HG03103 (cell line): ENCODE data around the gene SFXN3.
A peak's percentile ranks its signal among the peaks of the same experiment; 100 is the strongest.

Experiments
- ATAC-seq: cut with Tn5 transposase; IDR thresholded peaks from one replicate; pipeline ENCODE4 v1.9.1; 2021; ENCODE audit warnings: low read depth; ENCODE audit not compliant: unreplicated experiment

The SFXN3 gene

GRCh38 chr10:100999742-101000126 is 31.3 kb upstream of the SFXN3 start, which contains the start of gene LZTS2:
TSS of gene LZTS2 (plus strand) at chr10:100999808. CDS start at chr10:101002539, 2,731 bp downstream.
- no peak for ATAC-seq

GRCh38 chr10:101000127-101000914 is 30.7 kb upstream of the SFXN3 start:
- no peak for ATAC-seq

GRCh38 chr10:101000915-101001658 is 29.9 kb upstream of the SFXN3 start:
- ATAC-seq, result no peak

- ATAC-seq, result no peak
Measured at GRCh38 chr10:101001659-101002035, 29.4 kb upstream of the SFXN3 start.

- no peak for ATAC-seq
Measured at GRCh38 chr10:101002456-101002855, 28.6 kb upstream of the SFXN3 start.

GRCh38 chr10:101003639-101004206 is 27.3 kb upstream of the SFXN3 start:
- ATAC-seq, result no peak

- ATAC-seq, result no peak
Measured at GRCh38 chr10:101005361-101005760, 25.7 kb upstream of the SFXN3 start.

- ATAC-seq, result no peak
Measured at GRCh38 chr10:101005869-101006567, 25.0 kb upstream of the SFXN3 start.

- ATAC-seq, result no peak
Measured at GRCh38 chr10:101006593-101007098, 24.4 kb upstream of the SFXN3 start.

GRCh38 chr10:101007099-101007711 is 23.8 kb upstream of the SFXN3 start:
- no peak for ATAC-seq

GRCh38 chr10:101007915-101008822 is 22.9 kb upstream of the SFXN3 start:
- ATAC-seq, result no peak

GRCh38 chr10:101008823-101009423 is 22.1 kb upstream of the SFXN3 start:
- ATAC-seq, result no peak

GRCh38 chr10:101010329-101010728 is 20.7 kb upstream of the SFXN3 start:
- ATAC-seq, result no peak

GRCh38 chr10:101011517-101012423 is 19.3 kb upstream of the SFXN3 start:
- ATAC-seq, result no peak

GRCh38 chr10:101012525-101013364 is 18.3 kb upstream of the SFXN3 start:
- ATAC-seq, result peak; percentile 71

- no peak for ATAC-seq
Measured at GRCh38 chr10:101013365-101013825, 17.6 kb upstream of the SFXN3 start.
